SK-N-SH (cell line): ENCODE measurements around the gene ZNF529. TPM values are rescaled to one million over a fixed set of nuclear protein-coding genes. Genes with fewer than 3 reads are reported as not detected.

Experiments
- CTCF ChIA-PET: fragments of 300-600, 350-600 bp; formaldehyde crosslinking; extraction: SDS; loops from one replicate; lab custom pipeline; 2021; lab: Yijun Ruan, JAX
- POLR2A ChIA-PET: fragments of 350-600 bp; sonication (Branson Sonifier 250); formaldehyde crosslinking; extraction: SDS; loops from one replicate; lab custom pipeline; 2020; ENCODE audit warnings: antibody characterized with exemption, inconsistent platforms; lab: Yijun Ruan, JAX
- DNase-seq: peaks from one replicate; pipeline ENCODE4 v3.0.0; 2012
- H2AFZ ChIP-seq: fragments of 200-600 bp; sonication (generic); 2 replicates; pipeline ENCODE4 v1.8.1; 2016; ENCODE audit warnings: antibody characterized with exemption, mild to moderate bottlenecking, low read depth
- H3F3A ChIP-seq: fragments of 200-600 bp; sonication (generic); replicated peaks from 2 replicates; pipeline ENCODE3; 2016; ENCODE audit warnings: antibody characterized with exemption, mild to moderate bottlenecking; ENCODE audit not compliant: insufficient read depth
- H3K27ac ChIP-seq, 2 experiments: fragments of 200-500 bp in 1 of 2; fragments of 200-600 bp in 1 of 2; sonication (Bioruptor generic) in 1 of 2; sonication (generic), shearing (Covaris generic) in 1 of 2; 2 replicates each; pipeline versions ENCODE4 v1.5.1 to v1.6.1; 2014 to 2016; ENCODE audit warnings: low read depth in 2 of 2, inconsistent platforms in 1 of 2, low read length in 1 of 2, mild to moderate bottlenecking in 1 of 2, mixed read lengths in 1 of 2
- H3K27me3 ChIP-seq: fragments of 200-600 bp; sonication (generic), shearing (Covaris generic); 2 replicates; pipeline ENCODE4 v1.6.1; 2016; ENCODE audit warnings: mixed run types; ENCODE audit not compliant: insufficient read depth
- H3K36me3 ChIP-seq, 2 experiments: fragments of 200-500 bp in 1 of 2; fragments of 200-600 bp in 1 of 2; sonication (Bioruptor generic) in 1 of 2; sonication (generic) in 1 of 2; replicated peaks in 1 of 2; 2 replicates each; pipeline versions ENCODE3 to v1.5.1; 2014 to 2016; ENCODE audit warnings: low read length in 1 of 2, mild to moderate bottlenecking in 1 of 2; ENCODE audit not compliant: insufficient read depth in 2 of 2, control insufficient read depth in 1 of 2
- H3K4me1 ChIP-seq, 2 experiments: fragments of 200-500 bp in 1 of 2; fragments of 200-600 bp in 1 of 2; sonication (Bioruptor generic) in 1 of 2; sonication (generic), shearing (Covaris generic) in 1 of 2; 2 replicates each; pipeline versions ENCODE4 v1.5.1 to v1.6.1; 2014 to 2016; ENCODE audit warnings: low read depth in 1 of 2, low read length in 1 of 2, mixed run types in 1 of 2; ENCODE audit not compliant: insufficient read depth in 2 of 2, control insufficient read depth in 1 of 2
- H3K4me2 ChIP-seq: fragments of 200-600 bp; sonication (generic), shearing (Covaris generic); 2 replicates; pipeline ENCODE4 v1.6.1; 2017; ENCODE audit warnings: mixed run types
- H3K4me3 ChIP-seq, 2 experiments: fragments of 200-500 bp in 1 of 2; fragments of 200-600 bp in 1 of 2; sonication (Bioruptor generic) in 1 of 2; sonication (generic), shearing (Covaris generic) in 1 of 2; 2 replicates each; pipeline versions ENCODE4 v1.5.1 to v1.8.1; 2014 to 2016; ENCODE audit warnings: low read depth in 2 of 2, inconsistent platforms in 1 of 2, low read length in 1 of 2, mild to moderate bottlenecking in 1 of 2, mixed read lengths in 1 of 2, moderate library complexity in 1 of 2
- H3K79me2 ChIP-seq: fragments of 200-600 bp; sonication (generic); 2 replicates; pipeline ENCODE4 v1.8.1; 2017; ENCODE audit warnings: mild to moderate bottlenecking; ENCODE audit not compliant: insufficient read depth
- H3K9ac ChIP-seq: fragments of 200-600 bp; sonication (generic); 2 replicates; pipeline ENCODE4 v1.6.1; 2017; ENCODE audit warnings: mixed run types
- H3K9me2 ChIP-seq: fragments of 200-600 bp; sonication (generic); 2 replicates; pipeline ENCODE4 v1.6.1; 2017; ENCODE audit warnings: mixed run types
- H3K9me3 ChIP-seq: fragments of 200-600 bp; sonication (generic); 2 replicates; pipeline ENCODE4 v1.6.1; 2017; ENCODE audit warnings: mixed run types, mild to moderate bottlenecking, moderate library complexity
- H4K20me1 ChIP-seq: fragments of 200-600 bp; sonication (generic); 2 replicates; pipeline ENCODE4 v1.6.1; 2017; ENCODE audit warnings: mild to moderate bottlenecking, mixed run types; ENCODE audit not compliant: insufficient read depth
- ELF1 ChIP-seq: IDR thresholded peaks from 2 replicates; pipeline ENCODE4 v1.4.0; 2012
- EP300 ChIP-seq, 2 experiments: IDR thresholded peaks; 2 replicates each; pipeline versions ENCODE4 v1.4.0 to v1.6.1; 2012; ENCODE audit warnings: borderline replicate concordance in 1 of 2, low read depth in 1 of 2, low read length in 1 of 2
- FOXM1 ChIP-seq: IDR thresholded peaks from 2 replicates; pipeline ENCODE4 v1.4.0; 2012; ENCODE audit warnings: low read depth, mild to moderate bottlenecking
- IRF3 ChIP-seq: fragments of 150-350 bp; IDR thresholded peaks from 2 replicates; pipeline ENCODE4 v1.6.1; 2016; ENCODE audit warnings: mild to moderate bottlenecking, low read depth, low read length
- JUND ChIP-seq: IDR thresholded peaks from 2 replicates; pipeline ENCODE4 v1.4.0; 2012
- MAX ChIP-seq: IDR thresholded peaks from 2 replicates; pipeline ENCODE4 v1.4.0; 2012; ENCODE audit warnings: low read depth
- MEF2A ChIP-seq: IDR thresholded peaks from 2 replicates; pipeline ENCODE4 v1.4.0; 2012; ENCODE audit warnings: low read depth, borderline replicate concordance
- MXI1 ChIP-seq: IDR thresholded peaks from 2 replicates; pipeline ENCODE4 v1.6.1; 2012; ENCODE audit warnings: mild to moderate bottlenecking, low read depth, low read length, improper control_type of control experiment
- NFIC ChIP-seq: IDR thresholded peaks from 2 replicates; pipeline ENCODE4 v1.4.0; 2012; ENCODE audit warnings: borderline replicate concordance
- NRF1 ChIP-seq: IDR thresholded peaks from 2 replicates; pipeline ENCODE4 v1.6.1; 2012; ENCODE audit warnings: low read depth, mild to moderate bottlenecking, low read length
- PBX3 ChIP-seq: IDR thresholded peaks from 2 replicates; pipeline ENCODE4; 2012
- POLR2AphosphoS5 ChIP-seq: IDR thresholded peaks from 2 replicates; pipeline ENCODE4 v1.6.1; 2012; ENCODE audit warnings: low read depth, low read length
- RCOR1 ChIP-seq: fragments of 150-350 bp; IDR thresholded peaks from 2 replicates; pipeline ENCODE4 v1.6.1; 2017; ENCODE audit warnings: antibody characterized with exemption, low read length
- REST ChIP-seq: IDR thresholded peaks from 2 replicates; pipeline ENCODE4 v1.6.1; 2012; ENCODE audit warnings: mild to moderate bottlenecking, low read depth, low read length, moderate library complexity
- RXRA ChIP-seq: IDR thresholded peaks from 2 replicates; pipeline ENCODE4 v1.4.0; 2012; ENCODE audit warnings: low read depth, mild to moderate bottlenecking, borderline replicate concordance
- SIN3A ChIP-seq: IDR thresholded peaks from 2 replicates; pipeline ENCODE4 v1.6.1; 2012; ENCODE audit warnings: low read depth, mild to moderate bottlenecking, low read length, moderate library complexity, borderline replicate concordance
- TAF1 ChIP-seq: IDR thresholded peaks from 2 replicates; pipeline ENCODE4 v1.6.1; 2012; ENCODE audit warnings: low read depth, mild to moderate bottlenecking, low read length, moderate library complexity, borderline replicate concordance
- USF1 ChIP-seq: IDR thresholded peaks from 2 replicates; pipeline ENCODE4 v1.4.0; 2012; ENCODE audit warnings: low read depth, borderline replicate concordance
- WGBS: methylation state at CpG from one replicate; pipeline ENCODE4 v1.1.6; 2017; ENCODE audit warnings: low lambda C conversion rate; 5-methylcytosine and 5-hydroxymethylcytosine counted together
- polyA plus RNA-seq, 3 experiments: library from polyadenylated mRNA; depleted of rRNA; stranded (reverse); fragments of >200 nt; gene quantifications; 2 replicates each; pipeline ENCODE4 v1.2.3, GENCODE V29; 2012

ZNF529 gene
- polyA plus RNA-seq, 1 of the 3 experiments (the other 2 are of a cell fraction), result 5.6 TPM

GRCh38 chr19:36605101-36605876 is 32.2 kb upstream of the ZNF529 start, which contains the start of gene ZNF382:
Gene ZNF382 (plus strand): TSS chr19:36605313. CDS start chr19:36609915, 4,602 bp downstream.
- no peaks in the 10 kb centered on the region for H4K20me1 ChIP-seq
- peak within 1 kb of the TSS; percentile 63 for H3K9ac ChIP-seq
- POLR2A ChIA-PET, result interaction anchor here (0.6 to 1.5 kb wide), 10 partner anchors 13 to 1114 kb away, joined by 3 to 5 read pairs (median 4); partner anchors contain the start of genes ZFP14, ZNF260, ZNF345 and ZNF529
- H3F3A ChIP-seq, result no peaks in the 10 kb centered on the region
- WGBS, result 47% methylated on average over 47 of the region's 73 CpGs
- H3K4me2 ChIP-seq, result peak within 1 kb of the TSS; percentile 67
- DNase-seq, result peak; percentile 99
- peak within 1 kb of the TSS; percentile 36 to 76; a peak in 3 of 4 replicates for H3K27ac ChIP-seq
- no peaks in the 10 kb centered on the region for H3K9me2 ChIP-seq
- peaks cover 16 to 19% of the 10 kb centered on the region in 2 experiments for H3K36me3 ChIP-seq
- CTCF ChIA-PET, result interaction anchor here (1.5 kb wide), 1 partner anchor 9 kb away, joined by 4 read pairs; no protein-coding TSS in a partner anchor
- peaks cover 32% of the 10 kb centered on the region; the same call in 1 of the 2 replicates for H3K79me2 ChIP-seq
- peaks cover 0 to 2% of the 10 kb centered on the region in 2 experiments; a peak in 1 of 4 replicates for H3K4me1 ChIP-seq
- TF ChIP-seq JUND (no peak), PBX3 (no peak; the same call in 1 of the 2 replicates), MAX (no peak; the same call in 1 of the 2 replicates), USF1 (no peak), MXI1 (peak; percentile 62), SIN3A (0 out of 2 replicates have a peak, but pooled peaks have one; percentile 8), MEF2A (no peak), FOXM1 (no peak), POLR2AphosphoS5 (peak; percentile 65), REST (no peak), RXRA (no peak), TAF1 (peak; percentile 17; the same call in 1 of the 2 replicates), ELF1 (no peak), EP300 (IDR thresholded peaks at IDR 0.05; ENCODE audit: borderline replicate concordance in 1 of 2, low read depth in 1 of 2, low read length in 1 of 2) (no peak), IRF3 (no peak), RCOR1 (no peak), NFIC (no peak), NRF1 (peak; percentile 48; the same call in 1 of the 2 replicates)
- H2AFZ ChIP-seq, result peak within 1 kb of the TSS; percentile 82
- H3K4me3 ChIP-seq, result peak within 1 kb of the TSS; percentile 79 to 84
- H3K9me3 ChIP-seq, result no peaks in the 10 kb centered on the region
- H3K27me3 ChIP-seq, result no peaks in the 10 kb centered on the region
